HCT116 (cell line): ENCODE data around the gene LTB. TPM values are rescaled to one million over a fixed set of nuclear protein-coding genes. Genes with fewer than 3 reads are reported as not detected.

ENCODE experiments used
- ATAC-seq: fragments of 200-7000 bp; cut with Tn5 transposase; 2 replicates; pipeline ENCODE4 v1.9.1; 2020; ENCODE audit warnings: mild to moderate bottlenecking, moderate library complexity
- BruUV-seq: library from RNA; stranded (reverse); fragments of 400-500 nt; replicated peaks from 2 replicates; lab custom pipeline; 2021; lab: Mats Ljungman, UMichigan
- CTCF ChIA-PET: fragments of 300-600 bp; sonication (Branson Sonifier 250); formaldehyde crosslinking; loops from one replicate; lab custom pipeline; 2021; ENCODE audit warnings: antibody characterized with exemption; lab: Charles Lee
- POLR2A ChIA-PET: fragments of 300-600, 350-600 bp; sonication (Branson Sonifier 250); formaldehyde crosslinking; loops from one replicate; lab custom pipeline; 2021; ENCODE audit warnings: antibody characterized with exemption; lab: Charles Lee
- RAD21 ChIA-PET, 2 experiments: fragments of 300-600 bp; sonication (Branson Sonifier 250); formaldehyde crosslinking; loops; one replicate each; lab custom pipeline; 2023; ENCODE audit warnings: low total read pairs in 2 of 2; ENCODE audit not compliant: uncharacterized antibody in 2 of 2, unreplicated experiment in 2 of 2, low non-redundant PET in 1 of 2; lab: Charles Lee
- DNase-seq: peaks from one replicate; pipeline ENCODE4 v3.0.0-alpha.2; 2010; ENCODE audit warnings: low read depth, low spot score
- H2AFZ ChIP-seq: fragments of 200-600 bp; shearing (Covaris generic), sonication (generic); 2 replicates; pipeline ENCODE4 v1.6.1; 2017; ENCODE audit warnings: low read depth, mixed run types, mixed read lengths, antibody characterized with exemption, low read length; ENCODE audit not compliant: poor library complexity, severe bottlenecking
- H3K27ac ChIP-seq: 2 replicates; pipeline ENCODE4 v1.5.1; 2012; ENCODE audit warnings: low read depth, low read length
- H3K27me3 ChIP-seq: fragments of 200-600 bp; sonication (generic); 2 replicates; pipeline ENCODE4 v1.6.1; 2016; ENCODE audit warnings: mixed run types, low read length, mixed read lengths; ENCODE audit not compliant: insufficient read depth
- H3K36me3 ChIP-seq, 2 experiments: fragments of 200-500 bp in 1 of 2; fragments of 200-600 bp in 1 of 2; sonication (Bioruptor generic) in 1 of 2; sonication (generic) in 1 of 2; 2 replicates each; pipeline versions ENCODE4 v1.5.1 to v1.6.1; 2014 to 2016; ENCODE audit warnings: low read length in 2 of 2, inconsistent platforms in 1 of 2, mixed read lengths in 1 of 2, mixed run types in 1 of 2; ENCODE audit not compliant: insufficient read depth in 2 of 2, control insufficient read depth in 1 of 2
- H3K4me1 ChIP-seq, 2 experiments: fragments of 200-600 bp in 1 of 2; sonication (generic) in 1 of 2; 2 replicates each; pipeline versions ENCODE4 v1.5.1 to v1.6.1; 2012 to 2017; ENCODE audit warnings: low read length in 2 of 2, inconsistent platforms in 1 of 2, mild to moderate bottlenecking in 1 of 2, mixed read lengths in 1 of 2, mixed run types in 1 of 2, moderate library complexity in 1 of 2; ENCODE audit not compliant: insufficient read depth in 2 of 2, control insufficient read depth in 1 of 2
- H3K4me2 ChIP-seq: fragments of 200-600 bp; sonication (generic); 2 replicates; pipeline ENCODE4 v1.6.1; 2017; ENCODE audit warnings: mixed run types, low read length, mixed read lengths
- H3K4me3 ChIP-seq, 2 experiments: fragments of 200-600 bp in 1 of 2; sonication (generic) in 1 of 2; replicated peaks in 1 of 2; 2 replicates each; pipeline ENCODE4 v1.5.1; 2011 to 2016; ENCODE audit warnings: low read length in 2 of 2, control low read depth in 1 of 2, low read depth in 1 of 2, mild to moderate bottlenecking in 1 of 2, mixed read lengths in 1 of 2, mixed run types in 1 of 2
- H3K79me2 ChIP-seq: fragments of 200-600 bp; sonication (generic); 2 replicates; pipeline ENCODE4 v1.6.1; 2017; ENCODE audit warnings: mild to moderate bottlenecking, mixed run types, low read length, moderate library complexity, mixed read lengths; ENCODE audit not compliant: insufficient read depth
- H3K9ac ChIP-seq: fragments of 200-600 bp; sonication (generic); 2 replicates; pipeline ENCODE4 v1.6.1; 2016; ENCODE audit warnings: low read length, mixed read lengths
- H3K9me2 ChIP-seq: fragments of 200-600 bp; sonication (generic), shearing (Covaris generic); 2 replicates; pipeline ENCODE4 v1.6.1; 2017; ENCODE audit warnings: mixed run types, mild to moderate bottlenecking, moderate library complexity; ENCODE audit not compliant: insufficient read depth
- H3K9me3 ChIP-seq, 2 experiments: fragments of 200-500 bp in 1 of 2; fragments of 200-600 bp in 1 of 2; sonication (Bioruptor generic) in 1 of 2; sonication (generic) in 1 of 2; 2 replicates each; pipeline ENCODE4 v1.6.1; 2014 to 2017; ENCODE audit warnings: low read length in 2 of 2, mixed read lengths in 2 of 2, inconsistent platforms in 1 of 2, low read depth in 1 of 2, mild to moderate bottlenecking in 1 of 2, mixed run types in 1 of 2, moderate library complexity in 1 of 2; ENCODE audit not compliant: control insufficient read depth in 1 of 2, insufficient read depth in 1 of 2
- H4K20me1 ChIP-seq: fragments of 200-600 bp; sonication (generic), shearing (Covaris generic); 2 replicates; pipeline ENCODE4 v1.6.1; 2017; ENCODE audit warnings: mixed run types, mild to moderate bottlenecking, moderate library complexity; ENCODE audit not compliant: insufficient read depth
- CBX3 ChIP-seq: IDR thresholded peaks from 2 replicates; pipeline ENCODE4 v1.6.1; 2012; ENCODE audit warnings: low read depth
- CEBPB ChIP-seq: IDR thresholded peaks from 2 replicates; pipeline ENCODE4 v1.6.1; 2012; ENCODE audit warnings: low read depth
- EGR1 ChIP-seq: IDR thresholded peaks from 2 replicates; pipeline ENCODE4 v1.6.1; 2012; ENCODE audit warnings: low read depth
- ELF1 ChIP-seq: IDR thresholded peaks from 2 replicates; pipeline ENCODE4 v1.6.1; 2012; ENCODE audit warnings: low read depth, borderline replicate concordance
- EZH2 ChIP-seq: fragments of 200-600 bp; sonication (generic); IDR thresholded peaks from 2 replicates; pipeline ENCODE4 v1.6.1; 2017; ENCODE audit warnings: antibody characterized with exemption, mixed run types
- FOSL1 ChIP-seq: IDR thresholded peaks from 2 replicates; pipeline ENCODE4 v1.6.1; 2012; ENCODE audit warnings: low read depth
- JUND ChIP-seq: IDR thresholded peaks from 2 replicates; pipeline ENCODE4 v1.6.1; 2012
- POLR2A ChIP-seq: IDR thresholded peaks from 2 replicates; pipeline ENCODE4 v1.7.0; 2011; ENCODE audit warnings: borderline replicate concordance; ENCODE audit not compliant: insufficient read depth, insufficient read length; ENCODE audit errors: extremely low read depth
- POLR2AphosphoS5 ChIP-seq: IDR thresholded peaks from 2 replicates; pipeline ENCODE4 v1.6.1; 2011; ENCODE audit warnings: mild to moderate bottlenecking, low read depth, low read length, moderate library complexity
- RAD21 ChIP-seq: IDR thresholded peaks from 2 replicates; pipeline ENCODE4 v1.6.1; 2012; ENCODE audit warnings: low read depth, mild to moderate bottlenecking
- SIN3A ChIP-seq: IDR thresholded peaks from 2 replicates; pipeline ENCODE4 v1.6.1; 2012; ENCODE audit warnings: low read depth
- SP1 ChIP-seq: IDR thresholded peaks from 2 replicates; pipeline ENCODE4 v1.6.1; 2012; ENCODE audit warnings: low read depth
- SRF ChIP-seq: IDR thresholded peaks from 2 replicates; pipeline ENCODE4 v1.6.1; 2012; ENCODE audit warnings: low read depth
- TCF7L2 ChIP-seq: IDR thresholded peaks from 2 replicates; pipeline ENCODE4 v1.7.0; 2011; ENCODE audit warnings: borderline replicate concordance, inconsistent platforms; ENCODE audit not compliant: insufficient read depth, insufficient read length; ENCODE audit errors: extremely low read depth
- YY1 ChIP-seq: IDR thresholded peaks from 2 replicates; pipeline ENCODE4 v1.6.1; 2011; ENCODE audit warnings: low read length, low read depth, moderate library complexity, mild to moderate bottlenecking; ENCODE audit not compliant: insufficient replicate concordance; ENCODE audit errors: extremely low read depth
- ZFX ChIP-seq: fragments of 450-650 bp; IDR thresholded peaks from 2 replicates; pipeline ENCODE4 v1.6.1; 2017
- ZNF274 ChIP-seq: fragments of 200-500 bp; sonication (Bioruptor generic); IDR thresholded peaks from 2 replicates; pipeline ENCODE4 v1.6.1; 2014; ENCODE audit warnings: mild to moderate bottlenecking, low read depth, low read length, inconsistent platforms
- intact Hi-C: fragments of 100-400 bp; cut with micrococcal nuclease; formaldehyde crosslinking; loops from 2 replicates; pipeline ENCODE4 v1.10.0; 2022
- total RNA-seq: library from RNA; stranded (reverse); gene quantifications from one replicate; pipeline ENCODE4 v1.2.1, GENCODE V29; 2021; ENCODE audit not compliant: unreplicated experiment
- TF ChIP-seq, protein P1 (sequence below): IDR thresholded peaks from 2 replicates; pipeline ENCODE4 v1.6.1; 2012
- TF ChIP-seq, protein P2 (sequence below): IDR thresholded peaks from 2 replicates; pipeline ENCODE4 v1.6.1; 2012
- TF ChIP-seq, protein P3 (sequence below), 3 experiments: fragments of 200-600 bp in 1 of 3; sonication (generic) in 1 of 3; IDR thresholded peaks in 2 of 3; conservative IDR thresholded peaks in 1 of 3; 2 replicates each; pipeline ENCODE4 v1.5.1; 2012 to 2017; ENCODE audit warnings: low read depth in 2 of 3, low read length in 2 of 3, antibody characterized with exemption in 1 of 3, borderline replicate concordance in 1 of 3, control low read depth in 1 of 3, mild to moderate bottlenecking in 1 of 3, mixed read lengths in 1 of 3, mixed run types in 1 of 3, moderate library complexity in 1 of 3; ENCODE audit not compliant: insufficient read depth in 1 of 3

Gene LTB
- total RNA-seq, 1 experiment from 2014 or later = 0.64 TPM

DNA sequence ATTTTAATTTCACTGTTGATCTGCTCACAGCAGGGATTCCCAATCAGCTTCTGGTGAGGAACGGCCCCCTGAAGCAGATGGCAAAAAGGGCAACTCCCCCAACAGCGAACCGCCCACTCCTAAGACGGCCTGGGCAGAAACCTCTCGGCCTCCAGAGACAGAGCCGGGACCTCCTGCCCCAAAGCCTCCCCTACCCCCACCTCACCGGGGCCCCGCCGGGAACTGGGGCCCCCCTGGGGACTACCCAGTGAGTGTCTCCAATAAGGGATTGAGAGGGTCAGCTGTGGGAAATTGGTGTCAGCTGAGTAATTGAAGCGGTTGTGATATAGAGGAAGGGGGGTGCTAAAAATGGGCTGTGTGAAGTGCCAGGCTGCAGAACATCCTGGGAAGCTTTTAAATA lies 44.7 kb upstream of the LTB start:
- no peak overlapping the region for H3K4me3 ChIP-seq
- BruUV-seq = no TSS peak
- ATAC-seq (no peak), DNase-seq (no peak)
- H3K27me3 ChIP-seq = no peaks in the 10 kb centered on the region
- ChIA-PET POLR2A (no interaction called here), RAD21 (no interaction called here), CTCF (no interaction called here)
- H3K4me2 ChIP-seq = no peak overlapping the region
- intact Hi-C loops = no loop called here
- no peak overlapping the region for H2AFZ ChIP-seq
- TF ChIP-seq, protein P1, sequence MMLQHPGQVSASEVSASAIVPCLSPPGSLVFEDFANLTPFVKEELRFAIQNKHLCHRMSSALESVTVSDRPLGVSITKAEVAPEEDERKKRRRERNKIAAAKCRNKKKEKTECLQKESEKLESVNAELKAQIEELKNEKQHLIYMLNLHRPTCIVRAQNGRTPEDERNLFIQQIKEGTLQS = no peak
- TF ChIP-seq, protein P2, sequence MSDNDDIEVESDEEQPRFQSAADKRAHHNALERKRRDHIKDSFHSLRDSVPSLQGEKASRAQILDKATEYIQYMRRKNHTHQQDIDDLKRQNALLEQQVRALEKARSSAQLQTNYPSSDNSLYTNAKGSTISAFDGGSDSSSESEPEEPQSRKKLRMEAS = no peak
- TF ChIP-seq CEBPB (no peak), SIN3A (no peak), CBX3 (no peak), EZH2 (no peak), SP1 (no peak), POLR2A (no peak), YY1 (no peak), ZNF274 (no peak)
- no peaks in the 10 kb centered on the region for H3K9me2 ChIP-seq
- no peaks in the 10 kb centered on the region for H3K9me3 ChIP-seq
- no peak overlapping the region for H3K27ac ChIP-seq
- no peaks in the 10 kb centered on the region for H4K20me1 ChIP-seq
- peaks cover 54 to 97% of the 10 kb centered on the region in 2 experiments for H3K36me3 ChIP-seq
- peaks cover 90% of the 10 kb centered on the region for H3K79me2 ChIP-seq
- H3K4me1 ChIP-seq = peaks cover 6 to 7% of the 10 kb centered on the region in 2 experiments; a peak in 3 of 4 replicates
- no peak overlapping the region for H3K9ac ChIP-seq

DNA sequence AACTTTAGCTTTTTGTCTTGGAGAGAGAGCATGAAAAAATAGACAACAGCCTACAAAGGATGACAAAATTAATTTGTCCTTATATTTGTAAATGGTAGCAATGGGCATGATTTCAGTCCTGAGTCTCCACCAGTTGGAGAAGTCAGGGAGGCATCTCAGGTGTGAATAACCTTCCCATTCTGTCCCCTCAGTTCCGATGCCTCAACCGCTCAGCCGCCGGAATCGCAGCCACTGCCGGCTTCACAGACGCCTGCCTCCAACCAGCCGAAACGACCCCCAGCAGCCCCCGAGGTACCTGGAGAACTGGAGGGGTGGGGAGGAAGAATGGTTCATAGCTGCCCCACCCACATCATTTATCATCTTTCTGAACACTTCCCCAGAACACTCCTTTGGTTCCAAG lies 41.8 kb upstream of the LTB start:
- Histone ChIP-seq H3K79me2 (peaks cover 80% of the 10 kb centered on the region), H3K4me3 (no peak overlapping the region), H3K4me2 (no peak overlapping the region), H3K36me3 (peaks cover 41 to 76% of the 10 kb centered on the region in 2 experiments), H3K4me1 (peaks cover 6 to 18% of the 10 kb centered on the region in 2 experiments; a peak in 3 of 4 replicates), H3K9me2 (no peaks in the 10 kb centered on the region), H2AFZ (no peak overlapping the region), H3K9me3 (no peaks in the 10 kb centered on the region), H4K20me1 (no peaks in the 10 kb centered on the region), H3K9ac (no peak overlapping the region), H3K27me3 (no peaks in the 10 kb centered on the region), H3K27ac (no peak overlapping the region)
- intact Hi-C loops = no loop called here
- TF ChIP-seq FOSL1 = no peak
- TF ChIP-seq, protein P2 = no peak
- TF ChIP-seq EGR1 = no peak
- TF ChIP-seq YY1 = no peak
- no peak for TF ChIP-seq JUND
- TF ChIP-seq CEBPB = no peak
- no peak for TF ChIP-seq SRF
- TF ChIP-seq, protein P3, sequence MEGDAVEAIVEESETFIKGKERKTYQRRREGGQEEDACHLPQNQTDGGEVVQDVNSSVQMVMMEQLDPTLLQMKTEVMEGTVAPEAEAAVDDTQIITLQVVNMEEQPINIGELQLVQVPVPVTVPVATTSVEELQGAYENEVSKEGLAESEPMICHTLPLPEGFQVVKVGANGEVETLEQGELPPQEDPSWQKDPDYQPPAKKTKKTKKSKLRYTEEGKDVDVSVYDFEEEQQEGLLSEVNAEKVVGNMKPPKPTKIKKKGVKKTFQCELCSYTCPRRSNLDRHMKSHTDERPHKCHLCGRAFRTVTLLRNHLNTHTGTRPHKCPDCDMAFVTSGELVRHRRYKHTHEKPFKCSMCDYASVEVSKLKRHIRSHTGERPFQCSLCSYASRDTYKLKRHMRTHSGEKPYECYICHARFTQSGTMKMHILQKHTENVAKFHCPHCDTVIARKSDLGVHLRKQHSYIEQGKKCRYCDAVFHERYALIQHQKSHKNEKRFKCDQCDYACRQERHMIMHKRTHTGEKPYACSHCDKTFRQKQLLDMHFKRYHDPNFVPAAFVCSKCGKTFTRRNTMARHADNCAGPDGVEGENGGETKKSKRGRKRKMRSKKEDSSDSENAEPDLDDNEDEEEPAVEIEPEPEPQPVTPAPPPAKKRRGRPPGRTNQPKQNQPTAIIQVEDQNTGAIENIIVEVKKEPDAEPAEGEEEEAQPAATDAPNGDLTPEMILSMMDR (IDR thresholded peaks at IDR 0.05 in 2 of 3, conservative IDR thresholded peaks at IDR 0.05 in 1 of 3; ENCODE audit: borderline replicate concordance in 1 of 3, insufficient read depth in 1 of 3, low read depth in 2 of 3, low read length in 2 of 3) = no peak
- no peak for TF ChIP-seq ZFX
- no peak for TF ChIP-seq ELF1
- no peak for TF ChIP-seq RAD21
- no peak for TF ChIP-seq CBX3
- no peak for TF ChIP-seq POLR2AphosphoS5
- TF ChIP-seq, protein P1 = no peak
- no peak for TF ChIP-seq TCF7L2
- no peak for TF ChIP-seq SP1
- RAD21 ChIA-PET = no interaction called here
- POLR2A ChIA-PET = no interaction called here
- CTCF ChIA-PET = no interaction called here
- ATAC-seq (no peak), DNase-seq (no peak)
- no TSS peak for BruUV-seq
